ENCODE data around the gene BICC1.

BICC1 gene

DNA sequence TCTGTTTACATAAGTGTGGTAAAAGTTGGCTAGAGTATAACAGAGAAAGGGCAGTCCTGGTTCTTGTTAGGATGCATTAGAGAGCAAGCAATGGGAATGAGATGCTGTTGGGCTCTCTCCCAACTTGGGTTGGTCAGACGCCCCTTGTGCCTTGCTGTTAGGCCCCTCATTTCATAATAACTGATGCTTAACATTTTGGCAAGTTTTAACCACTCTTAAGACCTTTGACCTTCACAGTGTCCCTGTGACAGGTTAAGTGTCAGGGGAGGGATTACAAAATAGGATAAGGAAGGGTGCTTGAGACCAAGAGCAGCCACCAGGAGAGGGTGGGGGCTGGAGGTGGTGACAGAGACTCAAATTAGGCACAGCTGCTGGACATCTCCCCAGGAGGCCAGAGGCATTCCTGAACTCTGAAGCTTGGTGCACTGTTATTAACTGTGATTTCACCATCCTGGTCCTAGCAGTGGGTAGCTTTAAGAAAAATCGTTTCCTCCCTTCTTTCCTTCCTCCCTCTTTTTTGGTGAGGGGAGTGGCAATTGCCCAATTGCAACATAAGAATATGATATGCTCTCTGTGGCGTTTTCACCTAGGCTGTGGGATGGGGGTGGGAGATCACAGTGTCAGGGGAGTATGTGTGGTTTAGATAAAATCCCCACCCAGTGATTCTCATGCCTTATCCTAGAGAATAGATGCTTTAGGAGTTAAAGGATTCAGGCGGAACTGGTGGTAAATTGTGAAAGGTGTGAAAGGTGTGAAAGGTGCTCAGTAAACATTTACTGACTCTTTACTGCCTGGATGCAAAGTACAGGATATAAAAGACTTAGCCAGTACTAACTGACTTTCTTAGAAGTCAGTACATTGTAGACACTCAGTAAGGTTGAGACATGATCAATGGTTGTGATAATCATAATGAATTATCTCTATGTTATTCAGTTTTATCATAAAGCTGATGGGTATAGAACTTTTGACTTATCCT, 270.5 kb downstream of the BICC1 start:
- H3K4me3 ChIP-seq (ENCODE audit: low read depth, low read length), result no peak overlapping the region
- no peak for DNase-seq (ENCODE audit: low read depth, low spot score)
- TF ChIP-seq, protein P1, sequence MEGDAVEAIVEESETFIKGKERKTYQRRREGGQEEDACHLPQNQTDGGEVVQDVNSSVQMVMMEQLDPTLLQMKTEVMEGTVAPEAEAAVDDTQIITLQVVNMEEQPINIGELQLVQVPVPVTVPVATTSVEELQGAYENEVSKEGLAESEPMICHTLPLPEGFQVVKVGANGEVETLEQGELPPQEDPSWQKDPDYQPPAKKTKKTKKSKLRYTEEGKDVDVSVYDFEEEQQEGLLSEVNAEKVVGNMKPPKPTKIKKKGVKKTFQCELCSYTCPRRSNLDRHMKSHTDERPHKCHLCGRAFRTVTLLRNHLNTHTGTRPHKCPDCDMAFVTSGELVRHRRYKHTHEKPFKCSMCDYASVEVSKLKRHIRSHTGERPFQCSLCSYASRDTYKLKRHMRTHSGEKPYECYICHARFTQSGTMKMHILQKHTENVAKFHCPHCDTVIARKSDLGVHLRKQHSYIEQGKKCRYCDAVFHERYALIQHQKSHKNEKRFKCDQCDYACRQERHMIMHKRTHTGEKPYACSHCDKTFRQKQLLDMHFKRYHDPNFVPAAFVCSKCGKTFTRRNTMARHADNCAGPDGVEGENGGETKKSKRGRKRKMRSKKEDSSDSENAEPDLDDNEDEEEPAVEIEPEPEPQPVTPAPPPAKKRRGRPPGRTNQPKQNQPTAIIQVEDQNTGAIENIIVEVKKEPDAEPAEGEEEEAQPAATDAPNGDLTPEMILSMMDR (IDR thresholded peaks at IDR 0.05; ENCODE audit: insufficient read depth, low read length, missing control alignments), result no peak
- ChIA-PET POLR2A (interaction anchor here (0.7 kb wide), 2 partner anchors 15 to 800 kb away, joined by 3 read pairs; no protein-coding TSS in a partner anchor), CTCF (interaction anchor here (0.7 to 5.5 kb wide), 19 partner anchors 9 to 839 kb away, joined by 3 to 26 read pairs (median 5); no protein-coding TSS in a partner anchor)

DNA sequence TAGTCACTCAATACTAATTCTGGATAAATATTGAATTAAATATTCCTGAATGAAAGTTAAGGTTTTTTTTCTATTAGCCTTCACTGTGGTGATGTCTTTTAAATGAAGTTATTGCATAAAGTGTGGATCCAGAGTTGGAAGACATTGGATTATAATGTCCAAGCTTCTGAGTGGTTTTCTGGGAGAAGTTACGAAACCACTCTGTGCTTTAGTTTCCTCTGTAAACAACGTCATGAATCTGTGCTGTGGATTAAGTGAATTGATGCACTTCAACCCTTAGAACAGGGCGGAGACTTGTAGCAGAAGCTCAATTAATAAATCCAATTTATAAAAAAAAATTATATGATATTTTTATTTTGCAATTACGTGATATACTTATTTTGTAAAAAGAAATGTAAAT, 271.7 kb downstream of the BICC1 start:
- TF ChIP-seq, protein P1 (IDR thresholded peaks at IDR 0.05; ENCODE audit: insufficient read depth, low read length, missing control alignments), result no peak
- CTCF ChIA-PET, result interaction anchor here (0.9 to 5.5 kb wide), 3 partner anchors 8 to 169 kb away, joined by 3 to 26 read pairs (median 3); no protein-coding TSS in a partner anchor
- POLR2A ChIA-PET, result no interaction called here
- no peak overlapping the region for H3K4me3 ChIP-seq (ENCODE audit: low read depth, low read length)
- no peak for DNase-seq (ENCODE audit: low read depth, low spot score)

DNA sequence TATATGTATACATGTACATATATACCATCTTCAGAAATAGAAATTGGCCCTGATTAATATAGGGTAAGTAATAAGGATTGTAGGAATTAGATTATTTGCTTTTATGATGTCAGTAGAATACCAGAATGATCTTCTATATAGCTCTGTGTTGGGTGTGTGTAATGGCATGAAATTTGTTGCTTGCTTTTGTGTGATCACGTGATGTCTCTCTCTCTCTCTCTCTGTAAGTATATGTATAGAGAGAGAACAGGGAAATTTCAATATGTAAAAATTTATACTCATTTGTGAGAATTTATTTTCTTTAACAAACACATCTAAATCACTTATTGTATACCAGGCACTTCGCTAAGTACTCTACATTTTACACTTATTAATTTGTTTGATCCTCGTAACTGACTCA, 272.7 kb downstream of the BICC1 start:
- H3K4me3 ChIP-seq (ENCODE audit: low read depth, low read length), result no peak overlapping the region
- ChIA-PET POLR2A (no interaction called here), CTCF (no interaction called here)
- DNase-seq (ENCODE audit: low read depth, low spot score), result no peak
- TF ChIP-seq, protein P1 (IDR thresholded peaks at IDR 0.05; ENCODE audit: insufficient read depth, low read length, missing control alignments), result no peak

DNA sequence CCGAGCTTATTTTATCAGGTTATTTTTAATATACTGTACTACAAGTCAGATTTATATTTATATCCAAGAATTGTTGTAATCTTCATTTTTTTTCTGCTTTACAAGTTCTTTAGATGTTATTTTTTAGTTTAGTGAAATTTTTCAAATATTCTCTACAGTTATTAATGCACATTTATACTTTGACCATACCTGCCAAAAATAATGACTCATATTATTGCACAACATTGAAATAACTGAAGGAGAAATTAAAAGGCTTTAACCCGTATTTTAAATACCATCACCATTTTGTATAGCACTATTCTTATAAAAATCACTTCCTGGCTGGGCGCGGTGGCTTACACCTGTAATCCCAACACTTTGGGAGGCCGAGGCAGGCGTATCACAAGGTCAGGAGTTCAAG, 278.5 kb downstream of the BICC1 start:
- DNase-seq (ENCODE audit: low read depth, low spot score), result no peak
- POLR2A ChIA-PET, result no interaction called here
- H3K4me3 ChIP-seq (ENCODE audit: low read depth, low read length), result no peak overlapping the region
- TF ChIP-seq, protein P1 (IDR thresholded peaks at IDR 0.05; ENCODE audit: insufficient read depth, low read length, missing control alignments), result no peak
- CTCF ChIA-PET, result interaction anchor here (3.1 kb wide), 1 partner anchor 10 kb away, joined by 17 read pairs; no protein-coding TSS in a partner anchor

DNA sequence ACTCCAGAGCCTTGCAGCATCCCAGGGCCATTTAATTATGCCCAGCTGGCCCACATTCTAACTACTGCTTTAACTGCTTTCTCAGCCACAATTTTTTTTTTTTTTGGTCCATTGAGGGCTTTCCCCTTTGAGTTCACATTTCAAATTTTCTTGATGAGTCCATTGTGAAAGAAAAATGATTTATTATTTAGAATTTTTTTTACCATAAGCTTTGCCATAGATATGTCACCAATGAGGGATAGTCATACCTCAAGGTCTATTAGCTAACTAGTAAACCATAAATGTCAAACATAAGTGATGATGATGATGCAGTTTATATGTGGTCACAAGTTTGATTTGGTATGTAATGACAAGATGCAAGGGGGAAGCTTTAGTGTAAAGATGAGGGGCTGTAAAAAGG, 282.9 kb downstream of the BICC1 start:
- POLR2A ChIA-PET, result no interaction called here
- H3K4me3 ChIP-seq (ENCODE audit: low read depth, low read length), result no peak overlapping the region
- TF ChIP-seq, protein P1 (IDR thresholded peaks at IDR 0.05; ENCODE audit: insufficient read depth, low read length, missing control alignments), result no peak
- CTCF ChIA-PET, result interaction anchor here (0.9 to 1.2 kb wide), 2 partner anchors 12 to 30 kb away, joined by 3 to 5 read pairs; no protein-coding TSS in a partner anchor
- DNase-seq (ENCODE audit: low read depth, low spot score), result no peak

DNA sequence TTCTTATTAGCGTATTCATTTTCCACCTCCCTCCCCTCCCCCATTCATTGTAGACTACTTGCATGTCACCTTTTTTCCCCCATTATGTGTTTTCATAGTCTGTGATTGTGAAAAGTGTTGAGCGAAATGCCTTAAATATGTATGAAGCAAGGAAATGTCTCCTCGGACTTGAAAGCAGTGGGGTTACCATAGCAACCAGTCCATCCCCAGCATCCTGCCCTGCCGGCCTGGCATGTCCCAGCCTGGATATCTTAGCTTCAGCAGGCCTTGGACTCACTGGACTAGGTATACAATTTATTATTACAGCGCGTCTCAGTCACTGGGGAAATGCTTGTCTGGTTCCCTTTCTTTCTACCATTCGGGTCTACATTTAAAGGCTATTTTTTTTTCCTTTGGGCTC, 283.6 kb downstream of the BICC1 start:
- TF ChIP-seq, protein P1 (IDR thresholded peaks at IDR 0.05; ENCODE audit: insufficient read depth, low read length, missing control alignments), result no peak
- ChIA-PET CTCF (interaction anchor here (0.9 to 1.2 kb wide), 3 partner anchors 13 to 265 kb away, joined by 3 to 5 read pairs (median 4); no protein-coding TSS in a partner anchor), POLR2A (no interaction called here)
- no peak for DNase-seq (ENCODE audit: low read depth, low spot score)
- no peak overlapping the region for H3K4me3 ChIP-seq (ENCODE audit: low read depth, low read length)

Data from AG04449 (cell line).